HepG2 (cell line): ENCODE results near the gene GNA12.
A peak's percentile ranks its signal among the peaks of the same experiment; 100 is the strongest.

Experiments used
- SNRNP70 ChIP-seq: fragments of 200-400 bp; formaldehyde crosslinking; IDR thresholded peaks from 2 replicates; pipeline ENCODE4 v1.6.1; 2017; ENCODE audit warnings: mild to moderate bottlenecking, low read depth, low read length, moderate library complexity
- ZNF75D ChIP-seq: sonication (generic); formaldehyde crosslinking; IDR thresholded peaks from 2 replicates; pipeline ENCODE4 v1.8.1; 2023; ENCODE audit warnings: missing genetic modification reagents, mild to moderate bottlenecking, borderline replicate concordance
- TF ChIP-seq, protein P1 (sequence below): sonication (generic); formaldehyde crosslinking; IDR thresholded peaks from 2 replicates; pipeline ENCODE4 v1.5.0; 2020; ENCODE audit warnings: missing genetic modification reagents
- TF ChIP-seq, protein P2 (sequence below): sonication (generic); formaldehyde crosslinking; IDR thresholded peaks from 2 replicates; pipeline ENCODE4 v1.5.0; 2020; ENCODE audit warnings: mild to moderate bottlenecking, missing genetic modification reagents, moderate library complexity
- TF ChIP-seq, protein P3 (sequence below): sonication (generic); formaldehyde crosslinking; IDR thresholded peaks from 2 replicates; pipeline ENCODE4 v1.4.0; 2020; ENCODE audit warnings: missing genetic modification reagents

DNA sequence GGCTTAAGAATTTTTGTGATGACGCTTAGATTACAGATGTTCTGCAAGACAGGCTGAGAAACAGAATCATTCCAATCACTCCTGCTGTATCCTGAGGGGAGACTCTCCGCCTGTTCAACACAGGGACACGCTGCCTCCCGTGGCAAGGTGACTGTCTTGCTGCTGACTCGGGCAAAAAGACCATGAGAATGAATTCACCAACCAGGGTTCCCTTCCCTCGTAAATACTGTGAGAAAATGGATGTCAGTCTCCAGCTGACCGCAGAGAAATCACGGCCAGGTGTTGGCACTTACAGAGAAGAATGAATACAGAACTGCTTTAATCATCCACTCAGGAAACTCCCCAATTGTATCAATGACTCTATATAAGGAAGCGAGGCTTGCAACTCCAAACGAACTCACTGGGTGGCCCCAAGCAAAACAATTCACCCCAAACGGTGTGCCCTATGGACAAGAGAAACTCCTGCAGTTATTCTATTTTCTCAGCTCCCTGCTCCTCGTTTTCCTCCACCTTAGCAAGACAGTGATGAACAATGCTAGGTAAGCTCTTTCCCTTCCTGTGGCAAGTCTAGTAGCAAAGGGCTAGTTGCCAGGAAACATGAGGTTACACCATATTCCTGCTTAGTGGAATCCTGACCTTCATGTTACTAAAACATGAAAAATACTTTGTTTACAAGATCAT lies 22.8 kb downstream of the GNA12 start:
- no peak for TF ChIP-seq ZNF75D (CRISPR knock-in tag)
- TF ChIP-seq, protein P1, sequence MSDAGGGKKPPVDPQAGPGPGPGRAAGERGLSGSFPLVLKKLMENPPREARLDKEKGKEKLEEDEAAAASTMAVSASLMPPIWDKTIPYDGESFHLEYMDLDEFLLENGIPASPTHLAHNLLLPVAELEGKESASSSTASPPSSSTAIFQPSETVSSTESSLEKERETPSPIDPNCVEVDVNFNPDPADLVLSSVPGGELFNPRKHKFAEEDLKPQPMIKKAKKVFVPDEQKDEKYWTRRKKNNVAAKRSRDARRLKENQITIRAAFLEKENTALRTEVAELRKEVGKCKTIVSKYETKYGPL (CRISPR knock-in tag), result no peak
- TF ChIP-seq, protein P2, sequence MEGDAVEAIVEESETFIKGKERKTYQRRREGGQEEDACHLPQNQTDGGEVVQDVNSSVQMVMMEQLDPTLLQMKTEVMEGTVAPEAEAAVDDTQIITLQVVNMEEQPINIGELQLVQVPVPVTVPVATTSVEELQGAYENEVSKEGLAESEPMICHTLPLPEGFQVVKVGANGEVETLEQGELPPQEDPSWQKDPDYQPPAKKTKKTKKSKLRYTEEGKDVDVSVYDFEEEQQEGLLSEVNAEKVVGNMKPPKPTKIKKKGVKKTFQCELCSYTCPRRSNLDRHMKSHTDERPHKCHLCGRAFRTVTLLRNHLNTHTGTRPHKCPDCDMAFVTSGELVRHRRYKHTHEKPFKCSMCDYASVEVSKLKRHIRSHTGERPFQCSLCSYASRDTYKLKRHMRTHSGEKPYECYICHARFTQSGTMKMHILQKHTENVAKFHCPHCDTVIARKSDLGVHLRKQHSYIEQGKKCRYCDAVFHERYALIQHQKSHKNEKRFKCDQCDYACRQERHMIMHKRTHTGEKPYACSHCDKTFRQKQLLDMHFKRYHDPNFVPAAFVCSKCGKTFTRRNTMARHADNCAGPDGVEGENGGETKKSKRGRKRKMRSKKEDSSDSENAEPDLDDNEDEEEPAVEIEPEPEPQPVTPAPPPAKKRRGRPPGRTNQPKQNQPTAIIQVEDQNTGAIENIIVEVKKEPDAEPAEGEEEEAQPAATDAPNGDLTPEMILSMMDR, result peak; percentile 34; the same call in 1 of the 2 replicates
- TF ChIP-seq SNRNP70, result no peak
- TF ChIP-seq, protein P3, sequence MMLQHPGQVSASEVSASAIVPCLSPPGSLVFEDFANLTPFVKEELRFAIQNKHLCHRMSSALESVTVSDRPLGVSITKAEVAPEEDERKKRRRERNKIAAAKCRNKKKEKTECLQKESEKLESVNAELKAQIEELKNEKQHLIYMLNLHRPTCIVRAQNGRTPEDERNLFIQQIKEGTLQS (CRISPR knock-in tag), result no peak
